Stimulated activated CD4-positive, alpha-beta T cell treated with anti-CD3 and anti-CD28 coated beads, Interleukin-2, amount 100 ng/mL, for 4 hours (primary cell): ENCODE measurements around the gene FOSB.
A peak's percentile ranks its signal among the peaks of the same experiment; 100 is the strongest.

ENCODE experiments used
- DNase-seq: peaks from one replicate; pipeline ENCODE4 v3.0.0-alpha.2; 2020; ENCODE audit warnings: low read depth

The FOSB gene

GRCh38 chr19:45442778-45443461 lies 24.9 kb upstream of the FOSB start:
- no peak for DNase-seq

- no peak for DNase-seq
Measured at GRCh38 chr19:45443462-45444317, 24.1 kb upstream of the FOSB start.

- DNase-seq = peak; percentile 65
Measured at GRCh38 chr19:45444318-45445041, 23.3 kb upstream of the FOSB start.

GRCh38 chr19:45445139-45445538 lies 22.7 kb upstream of the FOSB start:
- DNase-seq = no peak

- no peak for DNase-seq
Measured at GRCh38 chr19:45446295-45446694, 21.5 kb upstream of the FOSB start.

GRCh38 chr19:45446944-45447343 lies 20.9 kb upstream of the FOSB start:
- no peak for DNase-seq

- no peak for DNase-seq
Measured at GRCh38 chr19:45448425-45448756, 19.4 kb upstream of the FOSB start.

GRCh38 chr19:45448887-45449299 lies 18.9 kb upstream of the FOSB start:
- DNase-seq = no peak

- no peak for DNase-seq
Measured at GRCh38 chr19:45450012-45450333, 17.8 kb upstream of the FOSB start.

GRCh38 chr19:45451131-45451849 lies 16.5 kb upstream of the FOSB start:
- DNase-seq = no peak

GRCh38 chr19:45451850-45452387 lies 15.9 kb upstream of the FOSB start:
- DNase-seq = no peak

GRCh38 chr19:45455707-45456499 lies 11.9 kb upstream of the FOSB start:
- no peak for DNase-seq

GRCh38 chr19:45456500-45456815 lies 11.3 kb upstream of the FOSB start:
- no peak for DNase-seq

GRCh38 chr19:45457776-45458175 lies 10.0 kb upstream of the FOSB start:
- DNase-seq = no peak

GRCh38 chr19:45460807-45461347 lies 6.9 kb upstream of the FOSB start:
- DNase-seq = no peak

GRCh38 chr19:45462174-45462573 lies 5.6 kb upstream of the FOSB start:
- no peak for DNase-seq

GRCh38 chr19:45463241-45463640 lies 4.6 kb upstream of the FOSB start:
- DNase-seq = no peak

- DNase-seq = no peak
Measured at GRCh38 chr19:45464274-45464673, 3.5 kb upstream of the FOSB start.

- DNase-seq = no peak
Measured at GRCh38 chr19:45464852-45465441, 2.8 kb upstream of the FOSB start.

GRCh38 chr19:45467115-45467455 lies 711 bp upstream of the FOSB start:
- no peak for DNase-seq

- no peak for DNase-seq
Measured at GRCh38 chr19:45468159-45468651, 409 bp downstream of the FOSB start.
